OCI-LY3 (cell line): ENCODE measurements around the gene MRAP2.

Source experiments
- EZH2phosphoT487 ChIP-seq: fragments of 200-600 bp; shearing (Covaris generic); IDR thresholded peaks from 2 replicates; pipeline ENCODE4 v1.6.1; 2018; ENCODE audit warnings: antibody characterized with exemption, mixed run types, low read depth
- TF ChIP-seq, protein P1 (sequence below): fragments of 200-600, 300-600 bp; sonication (generic); IDR thresholded peaks from 2 replicates; pipeline ENCODE4 v1.5.1; 2014; ENCODE audit warnings: antibody characterized with exemption, low read length, low read depth

DNA sequence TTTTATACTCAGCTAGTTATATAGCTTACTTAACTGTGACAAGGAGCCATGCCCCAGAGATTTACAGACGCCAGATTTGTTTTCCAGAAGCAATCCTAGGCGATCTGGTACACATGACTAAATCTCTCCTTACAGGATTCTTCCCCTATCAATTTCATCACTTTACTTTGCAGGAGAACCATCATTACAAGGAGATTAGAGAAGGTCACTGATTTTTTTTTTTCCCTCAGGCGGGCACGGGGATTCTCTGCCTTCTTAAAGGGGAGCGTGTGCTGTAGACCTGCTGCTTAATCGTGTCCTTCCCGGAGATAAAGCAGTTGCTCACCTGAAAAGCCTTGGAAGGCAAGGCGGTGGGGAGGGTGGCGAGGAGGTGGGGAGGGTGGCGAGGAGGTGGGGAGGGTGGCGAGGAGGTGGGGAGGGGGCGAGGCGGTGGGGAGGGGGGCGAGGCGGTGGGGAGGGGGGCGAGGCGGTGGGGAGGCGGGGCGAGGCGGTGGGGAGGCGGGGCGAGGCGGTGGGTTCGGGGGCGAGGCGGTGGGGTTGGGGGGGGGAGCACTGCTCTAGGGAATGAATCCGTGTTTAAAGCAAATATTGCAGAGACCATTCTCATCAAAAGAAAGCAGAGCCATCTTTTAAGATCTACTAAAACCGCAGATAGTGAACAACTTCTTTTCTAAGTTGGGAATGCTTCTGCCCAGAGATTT is 14.3 kb upstream of the MRAP2 start:
- TF ChIP-seq, protein P1, sequence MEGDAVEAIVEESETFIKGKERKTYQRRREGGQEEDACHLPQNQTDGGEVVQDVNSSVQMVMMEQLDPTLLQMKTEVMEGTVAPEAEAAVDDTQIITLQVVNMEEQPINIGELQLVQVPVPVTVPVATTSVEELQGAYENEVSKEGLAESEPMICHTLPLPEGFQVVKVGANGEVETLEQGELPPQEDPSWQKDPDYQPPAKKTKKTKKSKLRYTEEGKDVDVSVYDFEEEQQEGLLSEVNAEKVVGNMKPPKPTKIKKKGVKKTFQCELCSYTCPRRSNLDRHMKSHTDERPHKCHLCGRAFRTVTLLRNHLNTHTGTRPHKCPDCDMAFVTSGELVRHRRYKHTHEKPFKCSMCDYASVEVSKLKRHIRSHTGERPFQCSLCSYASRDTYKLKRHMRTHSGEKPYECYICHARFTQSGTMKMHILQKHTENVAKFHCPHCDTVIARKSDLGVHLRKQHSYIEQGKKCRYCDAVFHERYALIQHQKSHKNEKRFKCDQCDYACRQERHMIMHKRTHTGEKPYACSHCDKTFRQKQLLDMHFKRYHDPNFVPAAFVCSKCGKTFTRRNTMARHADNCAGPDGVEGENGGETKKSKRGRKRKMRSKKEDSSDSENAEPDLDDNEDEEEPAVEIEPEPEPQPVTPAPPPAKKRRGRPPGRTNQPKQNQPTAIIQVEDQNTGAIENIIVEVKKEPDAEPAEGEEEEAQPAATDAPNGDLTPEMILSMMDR, result no peak
- no peak for TF ChIP-seq EZH2phosphoT487
